Endothelial cell of umbilical vein (primary cell): ENCODE measurements around the gene AP3S1. TPM values are rescaled to one million over a fixed set of nuclear protein-coding genes. Genes with fewer than 3 reads are reported as not detected.
A peak's percentile ranks its signal among the peaks of the same experiment; 100 is the strongest.

Source experiments
- BruUV-seq: library from RNA; stranded (reverse); fragments of 400-500 nt; replicated peaks from 2 replicates; lab custom pipeline; 2021; lab: Mats Ljungman, UMichigan
- CTCF ChIA-PET: fragments of 300-600, 350-600 bp; sonication (Branson Sonifier 250); formaldehyde crosslinking; loops from one replicate; lab custom pipeline; 2021; ENCODE audit warnings: antibody characterized with exemption, inconsistent platforms; lab: Charles Lee
- POLR2A ChIA-PET: fragments of 300-600, 350-600 bp; sonication (Branson Sonifier 250); formaldehyde crosslinking; loops from one replicate; lab custom pipeline; 2021; ENCODE audit warnings: antibody characterized with exemption, inconsistent platforms; lab: Charles Lee
- DNase-seq: peaks from one replicate; pipeline ENCODE4 v3.0.0-alpha.2; 2011; ENCODE audit warnings: low read depth, low spot score
- FAIRE-seq: peaks from 2 replicates; lab custom pipeline; 2011; peaks lifted over from hg19 to GRCh38; lab: Jason Lieb, UNC
- H2AFZ ChIP-seq: 2 replicates; pipeline ENCODE4 v1.6.0; 2012; ENCODE audit warnings: low read depth, low read length, control low read depth, inconsistent platforms
- H3K27ac ChIP-seq: 2 replicates; pipeline ENCODE4 v1.5.1; 2011; ENCODE audit warnings: low read depth, mild to moderate bottlenecking, control low read depth, low read length, moderate library complexity; ENCODE audit not compliant: insufficient read depth
- H3K27me3 ChIP-seq, 2 experiments: 2 replicates each; pipeline versions ENCODE4 v1.6.0 to v1.6.1; 2011; ENCODE audit warnings: low read length in 2 of 2, mixed read lengths in 1 of 2; ENCODE audit not compliant: control insufficient read depth in 2 of 2, insufficient read depth in 2 of 2
- H3K36me3 ChIP-seq, 2 experiments: 2 replicates in 1 of 2; 3 replicates in 1 of 2; pipeline ENCODE4 v1.5.1; 2011; ENCODE audit warnings: low read length in 2 of 2, mild to moderate bottlenecking in 1 of 2, moderate library complexity in 1 of 2; ENCODE audit not compliant: control insufficient read depth in 2 of 2, insufficient read depth in 2 of 2; ENCODE audit errors: extremely low read depth in 1 of 2
- H3K4me1 ChIP-seq: 3 replicates; pipeline ENCODE4 v1.5.1; 2011; ENCODE audit warnings: mild to moderate bottlenecking, low read length; ENCODE audit not compliant: control insufficient read depth, insufficient read depth; ENCODE audit errors: extremely low read depth
- H3K4me2 ChIP-seq: 2 replicates; pipeline ENCODE4 v1.6.1; 2011; ENCODE audit warnings: low read length, control low read depth, mixed read lengths; ENCODE audit not compliant: insufficient read depth
- H3K4me3 ChIP-seq, 3 experiments: fragments of 200-600 bp in 1 of 3; sonication (generic), shearing (Covaris generic) in 1 of 3; replicated peaks in 1 of 3; 2 replicates each; pipeline ENCODE4 v1.5.1; 2011 to 2016; ENCODE audit warnings: control low read depth in 3 of 3, low read length in 3 of 3, mild to moderate bottlenecking in 2 of 3, inconsistent platforms in 1 of 3, low read depth in 1 of 3, moderate library complexity in 1 of 3; ENCODE audit not compliant: insufficient read depth in 1 of 3
- H3K79me2 ChIP-seq: 2 replicates; pipeline ENCODE4 v1.6.0; 2012; ENCODE audit warnings: low read length, inconsistent platforms; ENCODE audit not compliant: control insufficient read depth, insufficient read depth
- H3K9ac ChIP-seq: replicated peaks from 2 replicates; pipeline ENCODE3; 2011; ENCODE audit warnings: low read length, control low read depth; ENCODE audit not compliant: insufficient read depth; ENCODE audit errors: extremely low read depth
- H3K9me1 ChIP-seq: replicated peaks from 3 replicates; pipeline ENCODE4 v1.6.0; 2011; ENCODE audit warnings: mild to moderate bottlenecking, low read length; ENCODE audit not compliant: control insufficient read depth, insufficient read depth; ENCODE audit errors: extremely low read depth
- H3K9me3 ChIP-seq: replicated peaks from 2 replicates; pipeline ENCODE4 v1.5.1; 2012; ENCODE audit warnings: low read length, inconsistent platforms; ENCODE audit not compliant: control insufficient read depth, insufficient read depth
- H4K20me1 ChIP-seq: replicated peaks from 2 replicates; pipeline ENCODE3; 2011; ENCODE audit warnings: mild to moderate bottlenecking, low read length; ENCODE audit not compliant: control insufficient read depth, insufficient read depth; ENCODE audit errors: extremely low read depth
- CTCF ChIP-seq, 2 donors: IDR thresholded peaks; 1 replicate in 1 of 2; 2 replicates in 1 of 2; pipeline ENCODE4 v1.5.1; 2011; ENCODE audit warnings: low read length in 2 of 2, mild to moderate bottlenecking in 2 of 2, moderate library complexity in 2 of 2, control low read depth in 1 of 2, inconsistent platforms in 1 of 2, low read depth in 1 of 2; ENCODE audit not compliant: insufficient read depth in 1 of 2; ENCODE audit errors: extremely low read depth in 1 of 2
- EZH2 ChIP-seq: IDR thresholded peaks from 2 replicates; pipeline ENCODE4 v1.6.1; 2012; ENCODE audit warnings: borderline replicate concordance, low read depth, mild to moderate bottlenecking, moderate library complexity, low read length, inconsistent platforms; ENCODE audit not compliant: severe bottlenecking
- FOS ChIP-seq: IDR thresholded peaks from 2 replicates; pipeline ENCODE4 v1.6.1; 2011; ENCODE audit warnings: mild to moderate bottlenecking, low read length, moderate library complexity, borderline replicate concordance; ENCODE audit not compliant: insufficient read depth
- GATA2 ChIP-seq: IDR thresholded peaks from 2 replicates; pipeline ENCODE4 v1.7.0; 2011; ENCODE audit warnings: low read depth, mild to moderate bottlenecking, moderate library complexity, mixed read lengths, low read length; ENCODE audit not compliant: insufficient read length, insufficient read depth
- JUN ChIP-seq: IDR thresholded peaks from 2 replicates; pipeline ENCODE4 v1.6.1; 2011; ENCODE audit warnings: borderline replicate concordance, low read depth; ENCODE audit not compliant: insufficient read length, insufficient read depth
- MAX ChIP-seq: IDR thresholded peaks from 2 replicates; pipeline ENCODE4 v1.6.1; 2011; ENCODE audit not compliant: insufficient read depth, insufficient read length
- MYC ChIP-seq: IDR thresholded peaks from one replicate; pipeline ENCODE4 v1.6.1; 2011; ENCODE audit warnings: mild to moderate bottlenecking, low read depth, low read length
- POLR2A ChIP-seq: IDR thresholded peaks from 2 replicates; pipeline ENCODE4 v1.6.1; 2012; ENCODE audit warnings: low read depth, mild to moderate bottlenecking, control low read depth, low read length
- POLR2AphosphoS5 ChIP-seq: IDR thresholded peaks from 2 replicates; pipeline ENCODE4 v1.6.1; 2012; ENCODE audit warnings: low read depth, mild to moderate bottlenecking, control low read depth, low read length, moderate library complexity; ENCODE audit not compliant: insufficient read depth
- dilution Hi-C: fragments of 300-500 bp; cut with MboI; formaldehyde crosslinking; loops from one replicate; pipeline ENCODE4 v1.15.0; 2019; ENCODE audit warnings: low sequenced_read_pairs; ENCODE audit not compliant: extremely low pct_ligation_motif_present
- intact Hi-C: fragments of 100-400 bp; cut with micrococcal nuclease; formaldehyde crosslinking; loops from one replicate; pipeline ENCODE4 v1.10.0; 2022
- polyA plus RNA-seq, 4 experiments: library from polyadenylated mRNA; depleted of rRNA in 3 of 4; stranded (reverse) in 3 of 4; unstranded in 1 of 4; fragments of >200 nt; gene quantifications; 2 replicates each; pipeline versions ENCODE4 v1.2.1 to v1.2.3, GENCODE V29; 2011 to 2012; ENCODE audit warnings: missing spikeins in 1 of 4
- total RNA-seq: library from RNA; stranded (reverse); gene quantifications from 2 replicates; pipeline ENCODE4 v1.2.3, GENCODE V29; 2021

AP3S1 gene
- total and polyA plus RNA-seq, 2 donors (not counting 3 experiments of a cell fraction or from before 2014, with no cell fraction given) = 26.5 to 85.7 TPM

- CTCF ChIA-PET = no interaction called here
- TF ChIP-seq CTCF (IDR thresholded peaks at IDR 0.05; ENCODE audit: extremely low read depth in 1 of 2, insufficient read depth in 1 of 2, low read depth in 1 of 2, low read length in 2 of 2) (no peak), MAX (no peak), GATA2 (no peak)
- H3K27ac ChIP-seq = no peak overlapping the region
- DNase-seq (no peak), FAIRE-seq (no peak)
- H3K4me3 ChIP-seq = no peak overlapping the region
- no peak overlapping the region for H2AFZ ChIP-seq
- H3K9ac ChIP-seq = no peak overlapping the region
- H3K4me1 ChIP-seq = peaks cover 23% of the 10 kb centered on the region
- intact Hi-C loops (no loop called here), dilution Hi-C loops (no loop called here)
- no peaks in the 10 kb centered on the region for H3K9me1 ChIP-seq
- H3K4me2 ChIP-seq = no peak overlapping the region
- BruUV-seq = no TSS peak
- no peaks in the 10 kb centered on the region for H3K79me2 ChIP-seq
- H3K9me3 ChIP-seq = no peaks in the 10 kb centered on the region
- H3K27me3 ChIP-seq = peaks cover 23 to 33% of the 10 kb centered on the region in 2 experiments
- POLR2A ChIA-PET = no interaction called here
- no peaks in the 10 kb centered on the region for H3K36me3 ChIP-seq
- H4K20me1 ChIP-seq = no peaks in the 10 kb centered on the region
Observed at GRCh38 chr5:115813719-115814118, 28.0 kb upstream of the AP3S1 start.

- Histone ChIP-seq H3K4me3 (peak overlapping the region in 1 of 3 experiments; percentile 24), H3K9me3 (no peaks in the 10 kb centered on the region), H3K9me1 (no peaks in the 10 kb centered on the region), H2AFZ (peak overlapping the region; percentile 55), H3K36me3 (no peaks in the 10 kb centered on the region), H3K4me2 (peak overlapping the region; percentile 81), H3K79me2 (no peaks in the 10 kb centered on the region), H4K20me1 (no peaks in the 10 kb centered on the region), H3K27ac (no peak overlapping the region), H3K4me1 (peaks cover 16% of the 10 kb centered on the region), H3K9ac (no peak overlapping the region), H3K27me3 (peaks cover 27 to 33% of the 10 kb centered on the region in 2 experiments)
- intact Hi-C loops (no loop called here), dilution Hi-C loops (no loop called here)
- BruUV-seq = no TSS peak
- POLR2A ChIA-PET = no interaction called here
- FAIRE-seq (no peak), DNase-seq (peak; percentile 3)
- CTCF ChIA-PET = interaction anchor here (1.0 to 1.6 kb wide), 4 partner anchors 16 to 253 kb away, joined by 3 to 11 read pairs (median 4); no protein-coding TSS in a partner anchor
- TF ChIP-seq EZH2 (no peak), FOS (no peak), POLR2A (no peak), MAX (no peak), JUN (no peak), POLR2AphosphoS5 (no peak), MYC (no peak), GATA2 (no peak), CTCF (IDR thresholded peaks at IDR 0.05; ENCODE audit: extremely low read depth in 1 of 2, insufficient read depth in 1 of 2, low read depth in 1 of 2, low read length in 2 of 2) (no peak)
Observed at GRCh38 chr5:115815006-115815692, 26.6 kb upstream of the AP3S1 start.
